ENCODE results near the gene GYPC.

The GYPC gene

GRCh38 chr2:126649101-126649500, 6.9 kb upstream of the GYPC start:
- Histone ChIP-seq H2AFZ (ENCODE audit: low read length) (no peak overlapping the region), H3K36me3 (ENCODE audit: insufficient read depth, low read length) (no peaks in the 10 kb centered on the region), H3K4me1 (ENCODE audit: insufficient read depth, low read length, poor library complexity, severe bottlenecking) (no peaks in the 10 kb centered on the region), H3K4me3 (ENCODE audit: low read length, poor library complexity, severe bottlenecking) (no peak overlapping the region), H3F3A (ENCODE audit: low read depth) (no peaks in the 10 kb centered on the region), H4K20me1 (ENCODE audit: insufficient read depth, low read length, poor library complexity, severe bottlenecking) (no peaks in the 10 kb centered on the region), H3K27me3 (ENCODE audit: insufficient read depth, low read length, poor library complexity, severe bottlenecking) (no peaks in the 10 kb centered on the region), H3K9me2 (replicated peaks; ENCODE audit: low read depth, low read length) (no peaks in the 10 kb centered on the region), H3K79me2 (ENCODE audit: insufficient read depth, low read length) (no peaks in the 10 kb centered on the region), H3K9me3 (ENCODE audit: insufficient read depth, low read depth, low read length) (no peaks in the 10 kb centered on the region), H3K9ac (ENCODE audit: low read depth, low read length, poor library complexity, severe bottlenecking) (no peak overlapping the region), H3K4me2 (ENCODE audit: low read depth, low read length, poor library complexity, severe bottlenecking) (no peak overlapping the region)
- TF ChIP-seq, protein P1, sequence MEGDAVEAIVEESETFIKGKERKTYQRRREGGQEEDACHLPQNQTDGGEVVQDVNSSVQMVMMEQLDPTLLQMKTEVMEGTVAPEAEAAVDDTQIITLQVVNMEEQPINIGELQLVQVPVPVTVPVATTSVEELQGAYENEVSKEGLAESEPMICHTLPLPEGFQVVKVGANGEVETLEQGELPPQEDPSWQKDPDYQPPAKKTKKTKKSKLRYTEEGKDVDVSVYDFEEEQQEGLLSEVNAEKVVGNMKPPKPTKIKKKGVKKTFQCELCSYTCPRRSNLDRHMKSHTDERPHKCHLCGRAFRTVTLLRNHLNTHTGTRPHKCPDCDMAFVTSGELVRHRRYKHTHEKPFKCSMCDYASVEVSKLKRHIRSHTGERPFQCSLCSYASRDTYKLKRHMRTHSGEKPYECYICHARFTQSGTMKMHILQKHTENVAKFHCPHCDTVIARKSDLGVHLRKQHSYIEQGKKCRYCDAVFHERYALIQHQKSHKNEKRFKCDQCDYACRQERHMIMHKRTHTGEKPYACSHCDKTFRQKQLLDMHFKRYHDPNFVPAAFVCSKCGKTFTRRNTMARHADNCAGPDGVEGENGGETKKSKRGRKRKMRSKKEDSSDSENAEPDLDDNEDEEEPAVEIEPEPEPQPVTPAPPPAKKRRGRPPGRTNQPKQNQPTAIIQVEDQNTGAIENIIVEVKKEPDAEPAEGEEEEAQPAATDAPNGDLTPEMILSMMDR (conservative IDR thresholded peaks at IDR 0.05; ENCODE audit: low read length), result no peak
- no peak for TF ChIP-seq EZH2phosphoT487 (IDR thresholded peaks at IDR 0.05; ENCODE audit: borderline replicate concordance)

GRCh38 chr2:126650994-126651393, 5.0 kb upstream of the GYPC start:
- no peaks in the 10 kb centered on the region for H3K9me3 ChIP-seq (ENCODE audit: insufficient read depth, low read depth, low read length)
- no peak overlapping the region for H3K4me3 ChIP-seq (ENCODE audit: low read length, poor library complexity, severe bottlenecking)
- H2AFZ ChIP-seq (ENCODE audit: low read length), result no peak overlapping the region
- no peak overlapping the region for H3K9ac ChIP-seq (ENCODE audit: low read depth, low read length, poor library complexity, severe bottlenecking)
- no peaks in the 10 kb centered on the region for H3K36me3 ChIP-seq (ENCODE audit: insufficient read depth, low read length)
- peaks cover 7% of the 10 kb centered on the region; the same call in 1 of the 2 replicates for H3K79me2 ChIP-seq (ENCODE audit: insufficient read depth, low read length)
- H3F3A ChIP-seq (ENCODE audit: low read depth), result no peaks in the 10 kb centered on the region
- H3K27me3 ChIP-seq (ENCODE audit: insufficient read depth, low read length, poor library complexity, severe bottlenecking), result no peaks in the 10 kb centered on the region
- no peak for TF ChIP-seq EZH2phosphoT487 (IDR thresholded peaks at IDR 0.05; ENCODE audit: borderline replicate concordance)
- TF ChIP-seq, protein P1 (conservative IDR thresholded peaks at IDR 0.05; ENCODE audit: low read length), result no peak
- H3K9me2 ChIP-seq (replicated peaks; ENCODE audit: low read depth, low read length), result no peaks in the 10 kb centered on the region
- H4K20me1 ChIP-seq (ENCODE audit: insufficient read depth, low read length, poor library complexity, severe bottlenecking), result no peaks in the 10 kb centered on the region
- peaks cover 9% of the 10 kb centered on the region for H3K4me1 ChIP-seq (ENCODE audit: insufficient read depth, low read length, poor library complexity, severe bottlenecking)
- H3K4me2 ChIP-seq (ENCODE audit: low read depth, low read length, poor library complexity, severe bottlenecking), result no peak overlapping the region

GRCh38 chr2:126652323-126652891, 3.6 kb upstream of the GYPC start:
- no peak overlapping the region for H3K4me3 ChIP-seq (ENCODE audit: low read length, poor library complexity, severe bottlenecking)
- H4K20me1 ChIP-seq (ENCODE audit: insufficient read depth, low read length, poor library complexity, severe bottlenecking), result no peaks in the 10 kb centered on the region
- TF ChIP-seq, protein P1 (conservative IDR thresholded peaks at IDR 0.05; ENCODE audit: low read length), result no peak
- no peak for TF ChIP-seq EZH2phosphoT487 (IDR thresholded peaks at IDR 0.05; ENCODE audit: borderline replicate concordance)
- no peaks in the 10 kb centered on the region for H3K36me3 ChIP-seq (ENCODE audit: insufficient read depth, low read length)
- H3K4me2 ChIP-seq (ENCODE audit: low read depth, low read length, poor library complexity, severe bottlenecking), result no peak overlapping the region
- no peaks in the 10 kb centered on the region for H3K9me3 ChIP-seq (ENCODE audit: insufficient read depth, low read depth, low read length)
- no peaks in the 10 kb centered on the region for H3K9me2 ChIP-seq (replicated peaks; ENCODE audit: low read depth, low read length)
- H3F3A ChIP-seq (ENCODE audit: low read depth), result no peaks in the 10 kb centered on the region
- peaks cover 21% of the 10 kb centered on the region for H3K79me2 ChIP-seq (ENCODE audit: insufficient read depth, low read length)
- H3K9ac ChIP-seq (ENCODE audit: low read depth, low read length, poor library complexity, severe bottlenecking), result no peak overlapping the region
- no peaks in the 10 kb centered on the region for H3K27me3 ChIP-seq (ENCODE audit: insufficient read depth, low read length, poor library complexity, severe bottlenecking)
- H3K4me1 ChIP-seq (ENCODE audit: insufficient read depth, low read length, poor library complexity, severe bottlenecking), result peaks cover 9% of the 10 kb centered on the region
- no peak overlapping the region for H2AFZ ChIP-seq (ENCODE audit: low read length)
